GM19023 (cell line): ENCODE measurements around the gene TAF1C.
"Not testable (repeated sequence)": the region's sequence is repeated elsewhere in the genome, so short reads cannot be mapped to it uniquely, and the experiment has no call there.

Experiments used
- ATAC-seq: cut with Tn5 transposase; IDR thresholded peaks from one replicate; pipeline ENCODE4 v1.9.1; 2021; ENCODE audit warnings: mild to moderate bottlenecking, moderate library complexity; ENCODE audit not compliant: unreplicated experiment

TAF1C gene, protein sequence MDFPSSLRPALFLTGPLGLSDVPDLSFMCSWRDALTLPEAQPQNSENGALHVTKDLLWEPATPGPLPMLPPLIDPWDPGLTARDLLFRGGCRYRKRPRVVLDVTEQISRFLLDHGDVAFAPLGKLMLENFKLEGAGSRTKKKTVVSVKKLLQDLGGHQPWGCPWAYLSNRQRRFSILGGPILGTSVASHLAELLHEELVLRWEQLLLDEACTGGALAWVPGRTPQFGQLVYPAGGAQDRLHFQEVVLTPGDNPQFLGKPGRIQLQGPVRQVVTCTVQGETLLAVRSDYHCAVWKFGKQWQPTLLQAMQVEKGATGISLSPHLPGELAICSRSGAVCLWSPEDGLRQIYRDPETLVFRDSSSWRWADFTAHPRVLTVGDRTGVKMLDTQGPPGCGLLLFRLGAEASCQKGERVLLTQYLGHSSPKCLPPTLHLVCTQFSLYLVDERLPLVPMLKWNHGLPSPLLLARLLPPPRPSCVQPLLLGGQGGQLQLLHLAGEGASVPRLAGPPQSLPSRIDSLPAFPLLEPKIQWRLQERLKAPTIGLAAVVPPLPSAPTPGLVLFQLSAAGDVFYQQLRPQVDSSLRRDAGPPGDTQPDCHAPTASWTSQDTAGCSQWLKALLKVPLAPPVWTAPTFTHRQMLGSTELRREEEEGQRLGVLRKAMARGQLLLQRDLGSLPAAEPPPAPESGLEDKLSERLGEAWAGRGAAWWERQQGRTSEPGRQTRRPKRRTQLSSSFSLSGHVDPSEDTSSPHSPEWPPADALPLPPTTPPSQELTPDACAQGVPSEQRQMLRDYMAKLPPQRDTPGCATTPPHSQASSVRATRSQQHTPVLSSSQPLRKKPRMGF

DNA sequence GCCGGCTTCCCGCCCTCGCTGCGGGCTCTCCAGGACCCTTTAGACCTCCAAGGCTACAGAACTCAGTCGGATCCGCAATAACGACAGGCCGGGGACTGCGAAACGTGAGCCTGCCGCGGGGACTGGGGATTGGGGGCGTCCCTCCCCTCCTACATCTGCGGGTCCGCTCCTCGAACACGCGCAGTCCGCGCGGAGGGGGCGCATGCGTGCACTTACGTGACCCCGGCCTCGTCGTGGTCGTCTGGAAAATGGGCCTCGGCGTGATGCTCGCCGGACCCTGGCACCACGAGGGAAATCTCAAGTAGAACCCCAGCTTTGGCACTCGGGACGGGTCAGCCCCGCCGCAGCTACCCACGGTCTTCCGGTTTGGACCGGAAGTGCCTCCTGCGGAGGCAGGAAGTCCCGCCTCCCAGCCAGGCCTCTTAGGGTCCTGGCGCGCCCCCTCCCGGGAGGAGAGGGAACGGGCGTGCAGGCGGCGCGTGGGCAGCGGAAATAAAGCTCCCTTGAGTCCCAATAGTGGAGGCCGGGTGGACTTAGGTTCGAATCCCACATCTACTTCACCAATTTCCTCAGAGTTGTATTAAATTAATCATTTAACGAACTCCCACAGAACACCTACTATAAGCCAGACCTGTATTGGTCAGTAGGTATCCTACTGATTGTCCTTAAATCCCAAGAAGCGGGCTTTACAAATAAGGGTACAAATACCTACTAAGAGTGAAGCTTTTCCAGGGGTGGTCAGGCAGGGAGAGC is at the start of gene TAF1C:
Gene TAF1C (minus strand): TSS at position 373 of the 753 bp plus-strand sequence. CDS start 2,069 bp downstream, outside the sequence.
- peak; percentile 96 for ATAC-seq

DNA sequence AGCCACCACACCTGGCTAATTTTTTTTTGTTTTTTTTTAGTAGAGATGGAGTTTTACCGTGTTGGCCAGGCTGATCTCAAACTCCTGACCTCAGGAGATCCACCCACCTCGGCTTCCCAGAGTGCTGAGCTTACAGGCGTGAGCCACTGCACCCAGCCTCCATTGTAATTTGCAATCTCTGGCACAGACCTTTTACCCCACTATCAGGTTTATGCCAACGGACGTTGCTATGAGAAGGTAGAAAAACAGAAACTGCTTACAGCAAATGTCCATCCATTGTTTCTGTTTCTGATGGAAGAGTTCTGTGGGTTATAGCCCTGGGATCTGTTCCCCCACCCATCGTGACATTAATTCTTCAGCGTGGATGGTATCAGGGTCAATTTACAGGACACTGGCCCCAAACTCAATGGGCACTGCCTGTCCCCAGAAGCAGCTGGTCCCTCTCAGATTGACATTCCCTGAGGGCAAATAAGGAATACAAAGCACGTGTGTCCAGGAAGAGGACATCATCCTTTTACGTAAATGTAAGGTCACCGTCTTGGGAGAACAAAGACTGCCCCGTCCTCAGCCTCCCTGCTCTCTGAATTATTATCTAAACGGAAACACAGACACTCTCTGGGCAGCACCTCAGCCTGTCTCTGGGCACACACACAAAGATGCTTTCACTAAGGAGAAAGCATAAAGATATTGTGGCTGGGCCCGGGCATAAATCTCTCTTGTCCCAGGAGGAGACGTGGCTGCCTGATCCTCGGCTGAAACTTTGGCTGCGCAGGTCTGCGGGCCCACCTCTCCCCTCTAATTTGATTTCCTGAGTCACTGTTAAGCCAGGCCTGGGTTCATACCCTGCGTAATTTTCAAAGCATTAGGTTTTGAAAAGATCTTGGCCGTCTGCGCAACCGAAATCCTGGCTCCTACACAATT is 47.7 kb upstream of the TAF1C start:
- ATAC-seq = no peak

DNA sequence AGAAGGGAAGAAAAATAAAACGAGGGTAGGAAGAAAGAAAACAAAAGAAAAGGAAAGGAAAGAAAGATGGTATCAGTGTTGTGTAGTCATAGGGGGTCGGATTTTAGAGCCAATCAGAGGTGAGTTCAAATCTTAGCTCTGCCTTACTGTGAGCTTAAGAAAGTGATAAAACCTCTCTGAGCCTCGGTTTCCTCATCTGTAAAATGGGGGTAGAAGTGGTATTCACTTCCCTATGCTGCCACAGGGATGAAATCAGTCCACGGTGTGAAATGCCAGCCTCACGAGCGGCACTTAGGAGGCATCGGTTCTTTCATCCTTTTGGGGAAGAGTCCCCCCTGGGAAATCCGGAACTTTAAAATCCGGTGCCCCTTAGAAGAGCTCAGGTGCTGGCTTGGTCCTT is 46.9 kb upstream of the TAF1C start:
- no peak for ATAC-seq

DNA sequence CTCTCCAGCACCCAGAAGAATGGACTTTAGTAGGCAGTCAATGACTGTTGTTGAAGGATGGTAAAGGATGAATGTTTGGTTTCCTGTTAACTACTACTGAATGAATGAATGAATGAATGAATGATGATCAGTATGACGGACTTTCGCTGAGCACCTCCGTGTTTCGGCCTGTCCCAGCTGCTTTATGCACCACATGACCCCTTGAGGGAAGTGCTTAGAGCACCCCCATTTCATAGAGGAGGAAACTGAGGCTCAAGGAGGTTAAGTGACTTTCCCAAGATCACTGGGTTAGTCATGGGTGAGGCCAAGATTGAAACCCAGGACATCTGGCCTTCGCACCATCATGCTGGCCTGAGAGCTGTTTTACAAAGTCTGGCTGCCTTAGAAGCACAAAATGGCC is 46.1 kb upstream of the TAF1C start:
- ATAC-seq = no peak

DNA sequence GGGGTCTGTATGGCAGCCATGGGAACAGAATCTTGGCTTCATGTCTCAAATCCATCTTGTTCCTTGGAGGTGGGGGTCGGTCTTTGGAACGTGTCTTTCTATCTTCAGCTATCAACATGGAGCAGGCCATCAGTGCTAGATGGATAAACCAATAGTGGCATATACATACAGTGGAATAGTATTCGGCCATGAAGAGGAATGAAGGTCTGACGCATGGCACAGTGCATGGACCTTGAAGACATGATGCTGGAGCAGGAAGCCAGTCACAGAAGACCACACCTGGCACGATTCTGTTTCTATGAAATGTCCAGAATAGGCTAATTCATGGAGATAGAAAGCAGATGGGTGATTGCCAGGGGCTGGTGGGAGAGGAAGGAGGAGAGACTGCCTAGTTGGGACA is 45.2 kb upstream of the TAF1C start:
- ATAC-seq = no peak

DNA sequence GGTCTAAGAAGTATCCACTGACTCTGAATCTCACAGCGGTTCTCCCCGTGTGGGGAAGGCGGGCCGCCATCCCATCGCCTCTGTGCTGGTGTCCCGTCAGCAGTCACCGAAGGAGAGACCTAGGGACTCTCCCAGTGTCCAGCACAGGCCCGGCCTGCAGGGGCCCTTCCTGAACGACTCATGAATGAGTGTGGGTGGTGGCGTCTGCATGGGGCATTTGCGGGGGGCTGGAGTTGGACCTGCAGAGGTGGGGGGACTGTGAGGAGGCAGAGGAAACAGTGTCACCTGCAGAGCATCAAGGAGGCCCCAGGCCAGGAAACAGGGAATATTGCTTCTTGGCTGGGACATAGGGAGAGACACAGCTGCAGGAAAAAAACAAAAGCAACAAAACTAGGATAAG is 42.6 kb upstream of the TAF1C start:
- no peak for ATAC-seq

DNA sequence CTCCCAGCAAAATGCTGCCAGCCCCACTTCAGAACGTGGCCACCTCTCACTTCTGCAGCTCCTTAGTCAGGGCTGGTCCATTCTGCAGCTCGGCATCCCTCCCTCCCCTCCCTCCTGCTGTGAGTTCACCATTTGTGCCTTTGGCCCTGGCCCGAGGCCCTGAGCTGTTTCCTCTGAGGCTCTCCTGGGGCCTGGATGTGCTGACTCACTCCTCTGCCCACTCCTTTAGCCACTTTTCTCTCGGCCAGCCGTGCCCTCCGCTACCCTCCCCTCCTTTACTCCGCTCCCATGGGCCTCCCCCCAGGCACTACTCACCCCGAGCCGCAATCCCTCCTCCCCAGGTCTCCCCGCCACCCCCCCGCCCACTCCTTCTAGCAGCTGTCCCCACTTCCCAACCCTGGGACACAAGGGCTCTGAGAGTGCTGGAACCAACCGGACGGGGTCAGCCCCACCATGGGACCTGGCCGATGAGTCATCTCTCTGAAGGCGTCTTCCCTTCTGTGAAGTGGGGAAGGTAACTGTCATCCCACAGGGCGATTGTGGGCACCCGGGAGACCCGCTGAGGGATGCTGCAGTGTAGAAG is 41.5 kb upstream of the TAF1C start:
- ATAC-seq = no peak

DNA sequence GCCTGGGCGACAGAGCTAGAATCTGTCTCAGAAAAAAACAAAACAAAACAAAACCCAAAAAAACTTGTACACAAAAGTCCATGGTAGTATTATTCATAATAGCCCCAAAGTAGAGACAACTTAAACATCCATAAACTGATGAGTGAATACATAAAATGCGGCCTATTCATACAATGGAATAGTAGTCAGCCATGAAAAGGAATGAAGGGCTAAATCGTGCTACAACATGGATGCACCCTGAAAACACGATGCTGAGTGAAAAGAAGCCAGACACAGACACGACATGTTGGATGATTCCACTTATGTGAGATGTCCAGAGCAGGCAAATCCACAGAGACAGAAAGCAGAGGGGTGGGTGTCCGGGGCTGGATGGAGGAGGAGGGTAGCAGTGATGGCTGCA is 40.7 kb upstream of the TAF1C start:
- ATAC-seq = no peak

DNA sequence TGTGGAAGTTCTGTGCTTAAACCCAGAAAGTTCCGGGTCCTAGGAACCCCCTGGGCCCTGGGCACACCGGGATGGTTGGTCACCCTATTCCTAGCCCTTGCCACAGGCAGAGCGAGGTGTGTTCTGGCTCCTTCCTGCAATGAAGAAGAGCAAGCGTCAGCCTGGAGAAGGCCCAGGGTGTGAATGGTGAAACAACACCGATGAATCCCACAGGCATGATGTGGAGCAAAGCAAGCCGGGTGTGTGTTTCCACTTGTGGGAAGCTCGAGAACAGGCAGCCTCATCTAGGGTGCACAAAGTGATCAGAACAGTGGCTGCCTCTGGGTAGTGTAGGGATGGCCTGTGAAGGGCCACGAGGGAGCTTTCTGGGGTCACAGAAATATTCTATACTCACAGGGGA is 39.2 kb upstream of the TAF1C start:
- no peak for ATAC-seq

DNA sequence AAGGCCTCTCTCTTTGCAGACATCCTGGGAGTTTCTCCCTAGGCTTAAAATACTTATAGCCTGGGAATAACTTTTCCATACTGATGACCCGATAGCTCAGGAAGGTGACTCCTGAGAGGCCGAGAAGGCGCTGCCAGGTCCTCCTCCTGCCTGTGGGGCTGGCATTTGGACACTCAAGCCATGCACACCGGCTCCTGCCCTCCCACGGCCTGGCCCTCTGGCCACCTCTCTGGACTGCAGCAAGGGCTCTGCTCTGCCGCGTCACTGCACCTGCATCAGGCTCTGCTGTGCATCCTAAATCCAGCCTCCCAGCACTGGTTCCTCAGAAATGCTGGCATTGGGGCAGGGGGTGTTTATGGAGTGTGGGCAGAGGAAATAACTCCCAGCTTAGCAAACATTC is 38.7 kb upstream of the TAF1C start:
- ATAC-seq = no peak

DNA sequence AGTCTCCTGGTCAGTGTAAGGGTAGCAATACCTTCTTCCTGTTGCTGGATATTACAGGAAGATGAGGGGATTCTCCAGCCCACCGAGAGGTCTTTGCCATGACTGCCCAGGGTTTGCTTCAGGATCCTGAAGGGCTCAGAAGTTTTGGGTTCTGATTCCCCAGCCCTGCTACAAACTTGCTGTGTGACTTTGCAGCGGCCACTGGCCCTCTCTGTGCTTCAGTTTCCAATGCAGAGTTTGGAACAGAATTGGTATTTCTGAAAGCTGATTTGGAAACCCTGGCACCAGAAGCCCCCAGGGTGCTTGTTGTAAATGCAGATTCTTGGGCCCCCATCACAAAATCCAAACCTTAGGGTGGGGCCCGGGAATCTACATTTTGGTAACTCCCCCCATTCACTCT is 38.3 kb upstream of the TAF1C start:
- ATAC-seq = no peak

DNA sequence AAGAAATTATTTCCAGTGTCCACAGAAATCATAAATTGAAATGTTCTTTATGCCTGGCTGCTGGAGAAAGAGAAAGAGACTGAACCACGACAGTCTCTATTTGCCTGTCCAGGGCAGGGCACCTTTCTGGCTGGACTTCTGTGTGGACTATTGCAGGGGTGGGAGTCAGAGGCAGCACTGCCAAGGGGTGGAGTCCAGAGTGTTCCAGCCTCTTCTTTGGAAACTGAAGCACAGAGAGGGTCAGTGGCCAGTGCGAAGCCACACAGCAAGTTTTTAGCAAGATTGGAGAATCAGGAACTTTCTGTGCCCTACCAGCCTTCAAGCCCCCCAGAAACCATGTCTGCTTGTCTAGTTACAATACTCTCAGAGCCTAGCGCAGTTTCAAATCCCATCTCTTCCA is 37.7 kb upstream of the TAF1C start:
- no peak for ATAC-seq

DNA sequence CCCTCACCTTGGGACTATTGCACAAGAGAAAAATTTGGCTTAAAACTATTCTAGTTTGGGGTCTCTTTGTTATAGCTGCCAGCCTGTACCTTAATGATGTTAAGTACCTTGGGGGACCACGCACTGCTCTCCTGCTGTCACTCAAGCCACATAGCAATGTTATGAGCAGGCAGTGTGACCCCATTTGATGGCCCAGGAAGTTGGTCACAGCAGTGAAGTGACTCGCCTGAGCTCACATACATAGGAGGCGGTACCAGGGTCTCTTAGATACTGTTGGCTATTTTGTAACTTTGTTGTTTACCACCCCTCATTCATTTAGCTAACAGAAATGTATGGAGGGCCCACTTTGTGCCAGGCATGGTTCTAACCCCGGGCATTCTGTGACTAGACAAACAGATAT is 36.6 kb upstream of the TAF1C start:
- ATAC-seq = no peak

DNA sequence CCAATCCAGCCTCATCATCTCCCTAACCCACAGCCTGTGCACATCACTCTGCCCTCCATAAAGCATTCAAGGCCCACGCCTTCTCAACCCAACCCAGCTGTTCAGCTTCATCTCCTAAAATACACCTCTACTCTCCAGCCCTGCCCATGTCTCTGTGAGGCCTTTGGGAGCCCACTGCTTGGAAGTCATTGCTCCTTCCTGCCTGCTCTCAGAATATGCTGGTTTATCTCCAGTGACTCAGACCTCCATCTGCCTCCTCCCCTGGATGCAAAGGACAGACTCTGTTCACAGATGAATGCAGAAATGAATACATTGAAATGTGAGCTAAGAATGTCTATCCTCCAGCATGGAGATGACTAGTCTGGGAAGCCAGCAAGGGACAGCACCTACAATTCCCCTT is 34.0 kb upstream of the TAF1C start:
- ATAC-seq = no peak

DNA sequence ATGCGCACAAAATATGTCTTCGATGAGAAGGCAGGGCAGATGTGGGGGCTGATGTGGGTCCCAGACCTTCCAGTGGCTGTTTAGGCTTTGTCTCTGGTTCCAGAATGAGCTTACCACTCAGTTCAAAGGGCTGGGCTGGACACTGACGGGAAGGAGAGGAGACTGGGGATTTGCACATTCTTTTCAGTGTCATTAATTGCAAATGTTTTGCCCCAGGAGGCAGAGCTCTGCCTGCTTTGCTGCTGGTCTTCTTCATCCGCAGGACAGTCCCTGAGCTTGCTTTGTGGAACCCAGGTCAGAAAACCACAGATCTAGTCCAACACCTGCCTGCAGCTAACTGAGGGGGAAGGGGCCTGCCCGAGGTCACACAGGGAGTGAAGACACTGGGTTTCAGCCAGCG is 32.1 kb upstream of the TAF1C start:
- ATAC-seq = no peak

DNA sequence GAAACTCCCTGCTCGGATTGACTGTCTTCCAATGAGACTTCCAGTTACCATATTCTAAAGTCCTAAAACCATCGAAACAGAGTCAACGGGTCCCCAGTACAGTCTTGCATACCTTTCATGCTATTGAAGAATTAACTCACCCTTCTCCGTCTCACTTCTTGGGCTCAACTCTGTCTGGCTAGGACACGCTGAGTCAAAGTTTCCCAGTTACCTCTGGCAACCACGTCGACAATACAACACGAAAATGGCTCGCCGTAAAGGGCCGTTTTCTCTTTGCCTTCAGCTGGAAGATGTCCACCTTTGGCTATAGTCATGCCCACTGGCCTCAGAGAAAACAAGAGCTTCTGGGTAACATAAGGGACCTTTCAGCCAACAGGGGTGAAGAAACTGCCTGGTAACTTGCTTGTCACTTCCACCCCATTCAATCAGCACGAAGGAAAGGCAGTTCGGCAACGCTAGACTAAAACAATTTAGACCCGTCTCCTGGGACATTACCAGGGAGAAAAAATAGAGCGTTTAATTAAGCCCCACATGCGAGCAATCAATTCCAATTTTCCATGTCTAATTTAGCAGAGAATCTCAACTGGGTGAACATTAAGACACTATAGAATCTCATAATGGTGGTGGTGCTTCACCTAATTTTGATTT is 31.4 kb upstream of the TAF1C start:
- ATAC-seq = no peak

DNA sequence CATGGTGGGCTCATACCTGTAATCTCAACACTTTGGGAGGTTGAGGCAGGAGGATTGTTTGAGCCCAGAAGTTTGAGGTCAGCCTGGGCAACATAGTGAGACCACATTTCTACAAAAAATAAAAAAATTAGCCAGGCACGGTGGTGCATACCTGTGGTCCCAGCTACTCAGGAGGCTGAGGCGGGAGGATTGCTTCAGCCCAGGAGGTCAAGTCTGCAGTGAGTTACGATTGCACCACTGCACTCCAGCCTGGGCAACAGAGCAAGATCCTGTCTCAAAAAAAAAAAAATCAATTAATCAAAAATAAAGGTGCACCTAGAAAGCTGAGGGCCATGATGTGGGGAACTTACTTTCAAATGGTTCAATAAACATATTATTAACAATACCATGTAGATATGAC is 29.3 kb upstream of the TAF1C start:
- not testable (repeated sequence) for ATAC-seq

DNA sequence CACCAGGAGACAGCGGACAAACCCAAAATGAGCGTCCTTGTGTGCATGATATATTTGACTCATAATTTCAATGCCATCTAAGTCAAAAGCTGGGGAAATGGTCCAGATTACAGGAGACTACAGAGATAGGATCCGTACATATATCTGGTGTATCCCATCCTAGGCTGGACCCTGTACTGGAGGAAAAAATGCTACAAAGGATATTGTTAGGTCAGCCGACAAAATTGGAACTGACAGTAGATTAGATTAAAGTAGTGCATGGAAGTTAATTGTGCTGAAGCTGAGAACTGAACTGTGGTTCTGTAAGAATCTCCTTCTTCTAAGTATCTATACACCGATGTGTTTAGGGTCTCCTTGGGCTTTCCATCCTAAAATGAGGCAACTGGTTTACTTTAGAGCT is 28.7 kb upstream of the TAF1C start:
- ATAC-seq = no peak

DNA sequence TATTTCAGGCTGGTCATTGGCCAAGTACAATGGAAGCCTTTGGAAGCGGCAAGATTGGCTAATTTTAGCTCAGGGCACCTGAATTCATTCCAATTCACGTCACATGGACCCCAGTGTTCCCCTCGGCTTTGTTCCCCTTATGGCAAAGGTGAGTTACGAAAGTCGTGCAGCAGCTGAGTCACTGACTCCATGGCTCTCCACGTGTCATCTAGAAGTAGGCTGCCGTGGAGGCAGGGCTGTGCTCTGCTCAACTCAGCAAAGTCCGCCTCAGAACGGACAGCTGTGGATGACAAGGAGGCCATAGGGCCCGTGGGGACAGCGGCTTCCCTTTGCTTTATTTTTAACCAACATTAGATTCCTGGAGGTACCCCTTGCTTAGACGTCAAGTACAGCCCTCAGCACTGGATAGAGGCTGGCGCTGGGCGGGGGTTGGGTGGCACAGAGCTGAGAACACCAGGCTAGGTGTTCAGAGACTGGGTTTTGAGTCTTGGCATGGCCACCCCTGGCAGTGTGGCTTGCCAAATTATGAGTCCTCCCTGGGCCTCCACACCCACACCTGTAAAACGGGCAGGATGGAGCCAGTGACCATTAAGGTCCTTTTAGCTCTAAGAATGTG is 27.7 kb upstream of the TAF1C start:
- ATAC-seq = no peak
